GM12878 (cell line): ENCODE measurements around the gene TBC1D19. TPM values are rescaled to one million over a fixed set of nuclear protein-coding genes. Genes with fewer than 3 reads are reported as not detected.

Experiments
- ASH2L ChIP-seq: fragments of 300-600, 200-600 bp; sonication (generic); IDR thresholded peaks from 2 replicates; pipeline ENCODE4 v1.6.1; 2017; ENCODE audit warnings: low read depth, mild to moderate bottlenecking, borderline replicate concordance
- ATF7 ChIP-seq: fragments of 450-650 bp; IDR thresholded peaks from 2 replicates; pipeline ENCODE4 v1.6.1; 2016; ENCODE audit warnings: low read depth, mild to moderate bottlenecking
- BRCA1 ChIP-seq: IDR thresholded peaks from 2 replicates; pipeline ENCODE4 v1.6.1; 2011; ENCODE audit warnings: low read depth, low read length, improper control_type of control experiment
- CBFB ChIP-seq: IDR thresholded peaks from 2 replicates; pipeline ENCODE4 v1.6.1; 2016; ENCODE audit warnings: antibody characterized with exemption, low read depth
- E2F8 ChIP-seq: fragments of 450-650 bp; IDR thresholded peaks from 2 replicates; pipeline ENCODE4 v1.6.1; 2018; ENCODE audit warnings: mild to moderate bottlenecking, low read depth, moderate library complexity; ENCODE audit not compliant: partially characterized antibody
- E4F1 ChIP-seq: fragments of 450-650 bp; IDR thresholded peaks from 2 replicates; pipeline ENCODE4 v1.6.1; 2018; ENCODE audit warnings: borderline replicate concordance, mild to moderate bottlenecking; ENCODE audit not compliant: partially characterized antibody
- EGR1 ChIP-seq, 2 experiments: IDR thresholded peaks; 1 replicate in 1 of 2; 2 replicates in 1 of 2; pipeline ENCODE4 v1.6.1; 2011 to 2012; ENCODE audit warnings: low read depth in 2 of 2, low read length in 2 of 2, borderline replicate concordance in 1 of 2, mild to moderate bottlenecking in 1 of 2, moderate library complexity in 1 of 2
- FOXK2 ChIP-seq: fragments of 450-650 bp; IDR thresholded peaks from 2 replicates; pipeline ENCODE4 v1.6.1; 2017; ENCODE audit warnings: mild to moderate bottlenecking, moderate library complexity
- HDAC6 ChIP-seq: fragments of 200-600 bp; sonication (generic); IDR thresholded peaks from one replicate; pipeline ENCODE4 v1.8.0; 2017; ENCODE audit warnings: antibody characterized with exemption; ENCODE audit not compliant: unreplicated experiment
- HSF1 ChIP-seq: fragments of 150-350 bp; IDR thresholded peaks from 2 replicates; pipeline ENCODE4 v1.6.1; 2014; ENCODE audit warnings: mild to moderate bottlenecking, low read depth, low read length
- MAX ChIP-seq: IDR thresholded peaks from 2 replicates; pipeline ENCODE4 v1.6.1; 2012; ENCODE audit warnings: low read depth, low read length, improper control_type of control experiment
- NBN ChIP-seq: fragments of 450-650 bp; IDR thresholded peaks from 2 replicates; pipeline ENCODE4 v1.6.1; 2016
- RB1 ChIP-seq: fragments of 450-650 bp; formaldehyde crosslinking; IDR thresholded peaks from 2 replicates; pipeline ENCODE4 v1.6.1; 2017; ENCODE audit warnings: mild to moderate bottlenecking, borderline replicate concordance
- SREBF1 ChIP-seq: IDR thresholded peaks from 2 replicates; pipeline ENCODE4 v1.6.1; 2012; ENCODE audit warnings: mild to moderate bottlenecking, low read length
- SRF ChIP-seq, 2 experiments: IDR thresholded peaks; 2 replicates each; pipeline ENCODE4 v1.6.1; 2011; ENCODE audit warnings: low read depth in 2 of 2, low read length in 2 of 2, mild to moderate bottlenecking in 1 of 2, moderate library complexity in 1 of 2
- SUPT20H ChIP-seq: IDR thresholded peaks from 2 replicates; pipeline ENCODE4 v1.6.1; 2011; ENCODE audit warnings: low read depth, mild to moderate bottlenecking, low read length, moderate library complexity, borderline replicate concordance; ENCODE audit not compliant: control insufficient read depth
- ZNF207 ChIP-seq: fragments of 450-650 bp; IDR thresholded peaks from 2 replicates; pipeline ENCODE4 v1.6.1; 2014; ENCODE audit warnings: antibody characterized with exemption, mild to moderate bottlenecking, borderline replicate concordance
- ZNF217 ChIP-seq: fragments of 450-650 bp; IDR thresholded peaks from 2 replicates; pipeline ENCODE4 v1.6.1; 2017; ENCODE audit warnings: antibody characterized with exemption, mild to moderate bottlenecking
- ZNF592 ChIP-seq: fragments of 450-650 bp; IDR thresholded peaks from 2 replicates; pipeline ENCODE4 v1.6.1; 2017; ENCODE audit warnings: mild to moderate bottlenecking, moderate library complexity
- polyA plus RNA-seq, 11 experiments: library from polyadenylated mRNA; depleted of rRNA in 4 of 11; unstranded in 6 of 11; stranded (reverse) in 5 of 11; fragments of >200 nt; fragmentation: Nextera tagmentation in 4 of 11; fragmentation: Illumina TruSeq in 1 of 11; extraction: Ambion mirVana in 4 of 11; extraction: Trizol in 1 of 11; gene quantifications; 1 replicate in 1 of 11; 2 replicates in 10 of 11; pipeline versions ENCODE4 v1.2.1 to v1.2.3, GENCODE V29; 2011 to 2016; ENCODE audit warnings: inconsistent platforms in 2 of 11, missing spikeins in 2 of 11, low read depth in 1 of 11
- total RNA-seq, 4 experiments: library from RNA; depleted of rRNA in 3 of 4; stranded (reverse); fragments of >200 nt in 3 of 4; fragmentation: Illumina TruSeq in 1 of 4; extraction: Trizol in 1 of 4; gene quantifications; 2 replicates each; pipeline versions ENCODE4 v1.2.1 to v1.2.3, GENCODE V29; 2013 to 2021

The TBC1D19 gene
- total and polyA plus RNA-seq, 10 of the 15 experiments (the other 5 are each of a cell fraction or from before 2014, with no cell fraction given), result 0.29 to 3.9 (median 2.1) TPM

GRCh38 chr4:26731351-26732035 lies 147.6 kb downstream of the TBC1D19 start (continued):
- TF ChIP-seq EGR1 (IDR thresholded peaks at IDR 0.05; ENCODE audit: borderline replicate concordance in 1 of 2, low read depth in 2 of 2, low read length in 2 of 2) (no peak), ZNF207 (no peak), CBFB (no peak), E4F1 (no peak), ATF7 (no peak), HSF1 (no peak), ZNF217 (no peak), NBN (no peak), RB1 (no peak), ASH2L (no peak), BRCA1 (no peak), SUPT20H (no peak), SRF (IDR thresholded peaks at IDR 0.05; ENCODE audit: low read depth in 2 of 2, low read length in 2 of 2) (peak in 1 of 2 experiments; percentile 77; a peak in 1 of 4 replicates), E2F8 (no peak), MAX (no peak), ZNF592 (no peak), SREBF1 (no peak), FOXK2 (no peak), HDAC6 (no peak)
